Neural cell (in vitro differentiated cells): Measurements from ENCODE around the gene OBSCN.

Source experiments
- CTCF ChIP-seq: fragments of 450-650 bp; IDR thresholded peaks from 2 replicates; pipeline ENCODE4 v1.5.1; 2014; ENCODE audit warnings: antibody characterized with exemption, mild to moderate bottlenecking, moderate library complexity; ENCODE audit not compliant: poor library complexity, severe bottlenecking
- EP300 ChIP-seq: fragments of 450-650 bp; conservative IDR thresholded peaks from 2 replicates; pipeline ENCODE4 v1.6.1; 2014; ENCODE audit warnings: antibody characterized with exemption, mild to moderate bottlenecking, moderate library complexity; ENCODE audit not compliant: poor library complexity, severe bottlenecking
- EZH2 ChIP-seq: fragments of 200-600, 300-800 bp; shearing (Covaris generic), sonication (generic); IDR thresholded peaks from 2 replicates; pipeline ENCODE4 v1.6.1; 2014; ENCODE audit warnings: antibody characterized with exemption, low read length, borderline replicate concordance, mild to moderate bottlenecking; ENCODE audit not compliant: insufficient read depth, poor library complexity, severe bottlenecking
- MXI1 ChIP-seq: fragments of 450-650 bp; conservative IDR thresholded peaks from 2 replicates; pipeline ENCODE4 v1.6.1; 2014; ENCODE audit warnings: antibody characterized with exemption, mild to moderate bottlenecking; ENCODE audit not compliant: poor library complexity, severe bottlenecking
- POLR2AphosphoS5 ChIP-seq: IDR thresholded peaks from 2 replicates; pipeline ENCODE4 v1.6.1; 2012
- RAD21 ChIP-seq: fragments of 450-650 bp; conservative IDR thresholded peaks from 2 replicates; pipeline ENCODE4 v1.6.1; 2014; ENCODE audit warnings: antibody characterized with exemption, mild to moderate bottlenecking, moderate library complexity
- REST ChIP-seq: IDR thresholded peaks from 2 replicates; pipeline ENCODE4 v1.6.1; 2012; ENCODE audit warnings: borderline replicate concordance
- TAF1 ChIP-seq: IDR thresholded peaks from 2 replicates; pipeline ENCODE4 v1.6.1; 2012; ENCODE audit warnings: low read depth

GRCh38 chr1:228319352-228320088 is 111.7 kb downstream of the OBSCN start:
- TF ChIP-seq CTCF: no peak
- no peak for TF ChIP-seq EP300
- TF ChIP-seq EZH2: no peak
- no peak for TF ChIP-seq TAF1
- TF ChIP-seq RAD21: no peak
- TF ChIP-seq POLR2AphosphoS5: no peak
- TF ChIP-seq MXI1: no peak
- TF ChIP-seq REST: no peak
